Embryonic facial prominence (tissue), 1 donor: Measurements from ENCODE around the gene KATNAL2.
A peak's percentile ranks its signal among the peaks of the same experiment; 100 is the strongest.
"Not testable (repeated sequence)": the region's sequence is repeated elsewhere in the genome, so short reads cannot be mapped to it uniquely, and the experiment has no call there.

Experiments used
- DNase-seq: peaks from one replicate; pipeline ENCODE4 v3.0.0-alpha.2; 2016; ENCODE audit errors: extremely low spot score

The KATNAL2 gene

DNA sequence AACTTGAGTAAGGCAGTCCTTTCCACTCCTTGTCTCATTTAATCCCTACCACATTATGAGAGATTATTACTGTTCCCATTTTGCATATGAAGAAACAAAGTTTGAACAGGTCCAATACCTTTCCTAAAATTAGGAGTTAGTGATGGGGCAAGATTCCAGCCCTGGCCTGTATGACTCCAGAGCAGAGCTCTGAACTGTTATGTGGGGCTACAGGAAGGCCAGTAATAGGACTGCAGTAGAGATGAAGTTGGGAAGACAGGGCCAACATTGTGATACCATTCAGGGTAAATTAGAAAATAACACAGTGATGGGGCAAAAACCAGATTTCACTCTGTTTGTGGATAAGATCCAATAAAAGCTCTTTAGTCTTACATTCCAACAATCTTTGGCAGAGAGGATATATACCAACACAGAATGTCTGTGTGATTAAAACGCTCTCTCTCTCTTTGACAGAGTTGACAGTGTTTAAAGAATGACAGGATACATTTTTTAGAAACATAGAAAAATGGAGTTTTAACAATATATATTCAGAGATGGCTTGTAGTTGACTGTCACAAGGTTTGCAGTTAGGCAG, 22.7 kb downstream of the KATNAL2 start:
- DNase-seq: no peak

- DNase-seq: no peak
Measured at GRCh38 chr18:46942646-46943045, 25.2 kb downstream of the KATNAL2 start.

GRCh38 chr18:46946656-46947282, 29.4 kb downstream of the KATNAL2 start:
- peak; percentile 75 for DNase-seq

- no peak for DNase-seq
Measured at GRCh38 chr18:46950064-46950656, 32.8 kb downstream of the KATNAL2 start.

- DNase-seq: no peak
Measured at GRCh38 chr18:46953195-46953594, 35.8 kb downstream of the KATNAL2 start.

- no peak for DNase-seq
Measured at GRCh38 chr18:46958209-46958608, 40.8 kb downstream of the KATNAL2 start.

- not testable (repeated sequence) for DNase-seq
Measured at GRCh38 chr18:46963656-46964578, 46.5 kb downstream of the KATNAL2 start.

DNA sequence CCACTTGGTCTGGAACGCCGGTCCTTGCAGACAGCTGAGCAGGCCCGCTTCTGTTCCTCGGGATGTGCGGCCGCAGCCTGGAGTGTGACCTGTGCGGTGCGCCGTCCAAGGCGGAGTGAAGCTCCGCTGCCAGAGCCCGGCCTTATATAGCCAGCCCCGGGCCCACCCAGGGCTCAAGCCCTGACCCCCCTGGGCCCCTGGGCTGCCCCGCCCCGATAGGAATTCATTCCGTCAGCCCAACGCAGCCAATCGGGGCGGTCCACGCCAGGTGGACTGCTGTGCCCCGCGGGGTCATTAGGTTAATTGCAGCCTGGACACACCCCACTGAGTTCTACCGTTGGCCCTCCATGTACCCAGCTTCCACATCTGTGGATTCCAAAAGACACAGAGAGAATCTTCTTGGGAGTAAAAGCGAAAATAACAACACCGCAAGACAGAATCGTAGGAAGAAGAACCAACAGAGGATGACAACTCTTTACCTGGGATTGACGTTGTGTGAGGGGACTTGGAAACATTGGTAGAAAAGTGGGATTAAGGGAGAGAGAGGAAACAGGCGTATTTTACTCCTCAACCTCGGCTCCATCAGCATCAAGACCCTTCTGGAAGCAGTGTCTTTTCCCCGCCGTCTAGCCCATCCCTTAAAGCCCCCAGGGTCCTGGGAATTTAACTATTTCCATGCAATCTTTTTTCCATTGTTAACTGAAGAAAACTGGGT, 47.3 kb downstream of the KATNAL2 start:
- DNase-seq: not testable (repeated sequence)

DNA sequence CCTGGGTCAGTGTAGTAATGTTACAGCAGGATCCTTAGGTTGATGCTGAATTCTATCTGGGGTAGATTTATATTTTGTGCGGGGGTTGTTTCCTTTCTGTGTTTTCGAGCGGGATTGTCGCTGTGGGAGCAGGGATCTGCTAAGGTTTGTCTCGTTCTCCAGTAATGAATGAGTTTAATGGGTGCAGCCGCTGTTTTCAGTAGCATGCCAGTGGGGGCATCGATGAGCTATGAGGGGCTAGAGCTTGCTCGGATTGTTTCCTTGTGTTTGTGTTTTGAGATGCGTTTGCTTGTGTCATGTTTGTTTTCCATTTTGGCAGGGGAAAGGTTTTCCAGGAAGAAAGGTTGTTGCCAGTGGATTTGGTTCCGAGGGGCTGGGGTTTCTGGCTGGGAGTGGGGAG, 48.9 kb downstream of the KATNAL2 start:
- DNase-seq: not testable (repeated sequence)

GRCh38 chr18:46969551-46969950, 52.1 kb downstream of the KATNAL2 start:
- DNase-seq: not testable (repeated sequence)

DNA sequence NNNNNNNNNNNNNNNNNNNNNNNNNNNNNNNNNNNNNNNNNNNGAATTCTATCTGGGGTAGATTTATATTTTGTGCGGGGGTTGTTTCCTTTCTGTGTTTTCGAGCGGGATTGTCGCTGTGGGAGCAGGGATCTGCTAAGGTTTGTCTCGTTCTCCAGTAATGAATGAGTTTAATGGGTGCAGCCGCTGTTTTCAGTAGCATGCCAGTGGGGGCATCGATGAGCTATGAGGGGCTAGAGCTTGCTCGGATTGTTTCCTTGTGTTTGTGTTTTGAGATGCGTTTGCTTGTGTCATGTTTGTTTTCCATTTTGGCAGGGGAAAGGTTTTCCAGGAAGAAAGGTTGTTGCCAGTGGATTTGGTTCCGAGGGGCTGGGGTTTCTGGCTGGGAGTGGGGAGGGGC, 102.5 kb downstream of the KATNAL2 start:
- not testable (repeated sequence) for DNase-seq

GRCh38 chr18:47020757-47021156, 103.4 kb downstream of the KATNAL2 start:
- DNase-seq: not testable (repeated sequence)

DNA sequence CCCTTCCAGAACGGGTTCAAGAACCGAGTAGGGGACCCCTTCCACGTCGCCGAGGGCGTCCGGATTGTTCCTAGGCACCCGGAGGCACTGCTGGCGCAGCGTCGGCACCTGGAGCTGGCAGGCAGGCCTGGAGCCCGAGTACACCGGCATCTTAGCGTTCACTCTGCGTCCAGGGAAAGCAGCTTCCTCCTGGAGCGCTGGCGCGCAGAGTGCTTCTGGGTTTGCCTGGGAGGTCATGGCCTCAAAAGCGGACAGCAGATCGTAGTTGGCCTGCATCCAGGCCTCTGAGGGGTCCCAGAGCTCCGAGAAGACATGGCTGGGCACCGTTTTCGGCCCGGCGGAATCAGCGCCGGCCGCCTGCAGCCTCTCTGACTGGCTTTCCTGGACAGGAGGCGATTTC, 105.4 kb downstream of the KATNAL2 start:
- DNase-seq: not testable (repeated sequence)

GRCh38 chr18:47023769-47024465, 106.5 kb downstream of the KATNAL2 start:
- DNase-seq: not testable (repeated sequence)

- DNase-seq: not testable (repeated sequence)
Measured at GRCh38 chr18:47025557-47026174, 108.3 kb downstream of the KATNAL2 start.

GRCh38 chr18:47028738-47029137, 111.3 kb downstream of the KATNAL2 start:
- not testable (repeated sequence) for DNase-seq

- DNase-seq: not testable (repeated sequence)
Measured at GRCh38 chr18:47029684-47030353, 112.4 kb downstream of the KATNAL2 start.

DNA sequence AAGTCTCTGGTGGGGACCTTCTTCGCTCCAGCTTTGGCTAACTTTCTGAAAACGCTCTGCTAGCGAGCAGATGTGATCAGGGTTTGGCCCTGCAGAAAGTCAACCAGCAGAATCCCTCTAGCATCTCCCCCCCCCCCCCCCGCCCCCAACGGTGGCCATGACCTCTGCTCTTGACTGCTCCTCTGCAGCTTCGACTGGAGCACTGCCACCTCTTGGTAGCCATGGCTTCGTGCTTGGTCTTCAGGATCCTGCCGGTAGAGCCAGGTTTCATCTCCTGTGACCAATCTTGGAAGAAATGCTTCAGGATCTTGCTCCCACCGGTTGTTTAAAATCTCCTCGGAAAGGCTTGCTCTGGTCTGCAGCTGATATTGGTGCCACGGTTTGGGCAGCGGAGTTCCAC, 113.5 kb downstream of the KATNAL2 start:
- DNase-seq: not testable (repeated sequence)

- DNase-seq: no peak
Measured at GRCh38 chr18:47032945-47033344, 115.5 kb downstream of the KATNAL2 start.

GRCh38 chr18:47034591-47034990, 117.2 kb downstream of the KATNAL2 start:
- DNase-seq: not testable (repeated sequence)
